Adrenal gland (tissue), 5 donors: Measurements from ENCODE around the gene ASB15.

Source experiments
- CTCF ChIP-seq, 6 experiments: fragments of 450-650 bp in 4 of 6; fragments of 200-600 bp in 2 of 6; sonication (generic) in 1 of 6; IDR thresholded peaks; 1 replicate in 5 of 6; 2 replicates in 1 of 6; pipeline versions ENCODE4 v1.5.1 to v1.8.0; 2016 to 2021; ENCODE audit warnings: antibody characterized with exemption in 6 of 6, mild to moderate bottlenecking in 2 of 6, moderate library complexity in 1 of 6
- POLR2A ChIP-seq, 2 donors: fragments of 450-650 bp; IDR thresholded peaks; one replicate each; pipeline ENCODE4 v1.6.1; 2017; ENCODE audit warnings: antibody characterized with exemption in 2 of 2, mild to moderate bottlenecking in 2 of 2, moderate library complexity in 1 of 2
- donor health status: DM: no; HTN: no; CAD: no.

- TF ChIP-seq POLR2A (IDR thresholded peaks at IDR 0.05) (no peak), CTCF (IDR thresholded peaks at IDR 0.05) (peak in 1 of 6 experiments; percentile 13)
Measured at GRCh38 chr7:123558289-123558874, 43.2 kb upstream of the ASB15 start.
